SU-DHL-6 (cell line): ENCODE measurements around the gene PTPRN2.

Experiments used
- H2AFZ ChIP-seq: fragments of 200-600 bp; sonication (generic); 2 replicates; pipeline ENCODE4 v1.6.1; 2014; ENCODE audit warnings: low read depth, mild to moderate bottlenecking, moderate library complexity, mixed read lengths, antibody characterized with exemption, low read length; ENCODE audit not compliant: severe bottlenecking
- H3F3A ChIP-seq: fragments of 200-600 bp; shearing (Covaris generic); 2 replicates; pipeline ENCODE4 v1.6.0; 2016; ENCODE audit warnings: antibody characterized with exemption, mild to moderate bottlenecking; ENCODE audit not compliant: insufficient read depth
- H3K27ac ChIP-seq: fragments of 200-600 bp; sonication (generic); 2 replicates; pipeline ENCODE4 v1.5.1; 2016; ENCODE audit warnings: low read depth, mild to moderate bottlenecking, low read length, moderate library complexity, mixed read lengths
- H3K27me3 ChIP-seq: fragments of 200-600 bp; sonication (generic), shearing (Covaris generic); 2 replicates; pipeline ENCODE4 v1.6.0; 2014; ENCODE audit warnings: mild to moderate bottlenecking, low read length
- H3K36me3 ChIP-seq: fragments of 200-600 bp; sonication (generic); 2 replicates; pipeline ENCODE4 v1.6.1; 2014; ENCODE audit warnings: mild to moderate bottlenecking, low read length, mixed read lengths
- H3K4me2 ChIP-seq: fragments of 300-600, 200-600 bp; shearing (Covaris generic), sonication (generic); 2 replicates; pipeline ENCODE4 v1.6.0; 2014; ENCODE audit warnings: low read length, low read depth, mild to moderate bottlenecking; ENCODE audit not compliant: poor library complexity, severe bottlenecking
- H3K4me3 ChIP-seq: fragments of 200-600 bp; sonication (generic); 2 replicates; pipeline ENCODE4 v1.5.1; 2014; ENCODE audit warnings: antibody characterized with exemption, low read length, mild to moderate bottlenecking, mixed read lengths; ENCODE audit not compliant: insufficient read depth, poor library complexity, severe bottlenecking
- H3K79me2 ChIP-seq: fragments of 200-600 bp; sonication (generic); 2 replicates; pipeline ENCODE4 v1.6.1; 2014; ENCODE audit warnings: mild to moderate bottlenecking, low read length, moderate library complexity; ENCODE audit not compliant: insufficient read depth
- H3K9ac ChIP-seq: fragments of 200-600 bp; sonication (generic); 2 replicates; pipeline ENCODE4 v1.7.0; 2014; ENCODE audit warnings: mild to moderate bottlenecking, low read length
- H3K9me2 ChIP-seq: fragments of 200-600 bp; sonication (generic); replicated peaks from 2 replicates; pipeline ENCODE4 v1.6.1; 2014; ENCODE audit warnings: low read length; ENCODE audit not compliant: insufficient read depth
- H3K9me3 ChIP-seq: fragments of 200-600 bp; sonication (generic); 2 replicates; pipeline ENCODE4 v1.6.1; 2014; ENCODE audit warnings: low read length, mixed read lengths; ENCODE audit not compliant: insufficient read depth
- H4K20me1 ChIP-seq: fragments of 200-600 bp; sonication (generic); 2 replicates; pipeline ENCODE4 v1.6.1; 2014; ENCODE audit warnings: low read depth, mild to moderate bottlenecking, antibody characterized with exemption, low read length, moderate library complexity, mixed read lengths
- CTCF ChIP-seq: fragments of 200-600 bp; sonication (generic); IDR thresholded peaks from one replicate; pipeline ENCODE4 v1.5.1; 2017; ENCODE audit warnings: antibody characterized with exemption, mild to moderate bottlenecking, low read length, moderate library complexity; ENCODE audit not compliant: insufficient read depth, poor library complexity, severe bottlenecking
- EZH2phosphoT487 ChIP-seq: fragments of 200-600 bp; sonication (generic), shearing (Covaris generic); conservative IDR thresholded peaks from 2 replicates; pipeline ENCODE4 v1.6.1; 2018; ENCODE audit warnings: mild to moderate bottlenecking, antibody characterized with exemption, low read length, moderate library complexity, mixed read lengths

PTPRN2 gene

GRCh38 chr7:158190756-158191155, 396.9 kb downstream of the PTPRN2 start:
- Histone ChIP-seq H4K20me1 (no peaks in the 10 kb centered on the region), H2AFZ (no peak overlapping the region), H3K4me2 (no peak overlapping the region), H3K9ac (no peak overlapping the region), H3K4me3 (no peak overlapping the region), H3K27me3 (no peaks in the 10 kb centered on the region), H3K9me2 (no peaks in the 10 kb centered on the region), H3F3A (no peaks in the 10 kb centered on the region), H3K79me2 (no peaks in the 10 kb centered on the region), H3K9me3 (no peaks in the 10 kb centered on the region), H3K27ac (no peak overlapping the region), H3K36me3 (no peaks in the 10 kb centered on the region)
- no peak for TF ChIP-seq CTCF
- TF ChIP-seq EZH2phosphoT487, result no peak

GRCh38 chr7:158188676-158189075, 398.9 kb downstream of the PTPRN2 start:
- H3K4me3 ChIP-seq, result no peak overlapping the region
- H3K9me2 ChIP-seq, result no peaks in the 10 kb centered on the region
- H3K27ac ChIP-seq, result no peak overlapping the region
- no peaks in the 10 kb centered on the region for H3K79me2 ChIP-seq
- H3F3A ChIP-seq, result no peaks in the 10 kb centered on the region
- no peaks in the 10 kb centered on the region for H3K9me3 ChIP-seq
- TF ChIP-seq EZH2phosphoT487 (no peak), CTCF (no peak)
- no peaks in the 10 kb centered on the region for H3K27me3 ChIP-seq
- H4K20me1 ChIP-seq, result no peaks in the 10 kb centered on the region
- H2AFZ ChIP-seq, result no peak overlapping the region
- no peaks in the 10 kb centered on the region for H3K36me3 ChIP-seq
- no peak overlapping the region for H3K9ac ChIP-seq
- no peak overlapping the region for H3K4me2 ChIP-seq

- no peak overlapping the region for H3K9ac ChIP-seq
- H3K27ac ChIP-seq, result no peak overlapping the region
- H3K4me2 ChIP-seq, result no peak overlapping the region
- TF ChIP-seq CTCF (no peak), EZH2phosphoT487 (no peak)
- no peaks in the 10 kb centered on the region for H4K20me1 ChIP-seq
- H2AFZ ChIP-seq, result no peak overlapping the region
- no peaks in the 10 kb centered on the region for H3K36me3 ChIP-seq
- H3K9me3 ChIP-seq, result no peaks in the 10 kb centered on the region
- no peaks in the 10 kb centered on the region for H3F3A ChIP-seq
- no peaks in the 10 kb centered on the region for H3K9me2 ChIP-seq
- H3K4me3 ChIP-seq, result no peak overlapping the region
- H3K27me3 ChIP-seq, result no peaks in the 10 kb centered on the region
- no peaks in the 10 kb centered on the region for H3K79me2 ChIP-seq
Observed at GRCh38 chr7:158187694-158187994, 400.0 kb downstream of the PTPRN2 start.
